Heart right ventricle (tissue), 16 donors: ENCODE measurements around the gene TMOD1. TPM values are rescaled to one million over a fixed set of nuclear protein-coding genes. Genes with fewer than 3 reads are reported as not detected.
A peak's percentile ranks its signal among the peaks of the same experiment; 100 is the strongest.

Experiments used
- ATAC-seq, 8 donors: fragments of 200-7000 bp; cut with Tn5 transposase; one replicate each; pipeline ENCODE4 v1.9.1; 2020; ENCODE audit warnings: mild to moderate bottlenecking in 8 of 8, moderate library complexity in 8 of 8, moderate number of reproducible peaks in 1 of 8
- DNase-seq, 2 donors: peaks; one replicate each; pipeline ENCODE4 v3.0.0-alpha.2; 2020
- H3K27ac ChIP-seq, 10 donors: fragments of 200-600 bp; sonication (generic) in 2 of 10; one replicate each; pipeline versions ENCODE4 v1.5.0 to v1.8.0; 2020 to 2022; ENCODE audit warnings: mild to moderate bottlenecking in 3 of 10
- H3K27me3 ChIP-seq, 7 donors: fragments of 200-600 bp; one replicate each; pipeline ENCODE4 v1.8.0; 2021 to 2022; ENCODE audit warnings: mild to moderate bottlenecking in 2 of 7
- H3K36me3 ChIP-seq, 9 donors: fragments of 200-600 bp; sonication (generic) in 1 of 9; one replicate each; pipeline versions ENCODE4 v1.5.0 to v1.8.0; 2020 to 2022; ENCODE audit warnings: mild to moderate bottlenecking in 2 of 9
- H3K4me1 ChIP-seq, 9 donors: fragments of 200-600 bp; sonication (generic) in 1 of 9; one replicate each; pipeline versions ENCODE4 v1.5.0 to v1.8.0; 2020 to 2022; ENCODE audit warnings: mild to moderate bottlenecking in 4 of 9
- H3K4me3 ChIP-seq, 10 donors: fragments of 200-600 bp; sonication (generic) in 2 of 10; one replicate each; pipeline versions ENCODE4 v1.5.0 to v1.8.0; 2020 to 2022; ENCODE audit warnings: mild to moderate bottlenecking in 7 of 10, moderate library complexity in 2 of 10
- H3K9me3 ChIP-seq, 11 donors: fragments of 200-600 bp in 10 of 11; sonication (generic) in 2 of 11; one replicate each; pipeline versions ENCODE4 v1.5.0 to v1.8.0; 2013 to 2022; ENCODE audit warnings: mild to moderate bottlenecking in 2 of 11, control low read depth in 1 of 11, moderate library complexity in 1 of 11
- WGBS, 2 donors: extraction: QIAGEN DNeasy Blood & Tissue Kit; methylation state at CpG; one replicate each; pipeline ENCODE4 v1.1.7; 2013; ENCODE audit warnings: inconsistent platforms in 1 of 2; 5-methylcytosine and 5-hydroxymethylcytosine counted together
- intact Hi-C, 10 donors: fragments of 100-400 bp; cut with DNase I; formaldehyde crosslinking; loops; one replicate each; pipeline versions ENCODE4 v1.11.1 to v1.14.2; 2022
- polyA plus RNA-seq, 2 donors: library from polyadenylated mRNA; stranded (reverse); fragments of 200-250 nt; gene quantifications; one replicate each; pipeline ENCODE4 v1.2.3, GENCODE V29; 2013
- total RNA-seq, 10 donors: library from RNA; stranded (reverse); fragmentation: NEBNext Ultra II Directional in 3 of 10; extraction: Animal tissue kit (Norgen Biotek cat#: 25700) in 3 of 10; gene quantifications; one replicate each; pipeline versions ENCODE4 v1.2.1 to v1.2.4, GENCODE V29; 2021 to 2023
- TF ChIP-seq, protein P1 (sequence below), 9 donors: fragments of 200-600 bp; sonication (generic) in 2 of 9; IDR thresholded peaks; one replicate each; pipeline versions ENCODE4 v1.5.0 to v1.8.0; 2021 to 2022; ENCODE audit warnings: antibody characterized with exemption in 9 of 9, mild to moderate bottlenecking in 5 of 9, moderate library complexity in 1 of 9
- donor health status: Arrhythmogenic right ventricular cardiomyopathy.
- donor health status: ischemic (EF 13 %, LVEDD 7.1; RV severe dilation, severe dysfunction).
- donor health status: healthy with polysubstance abuse.
- donor health status: DM: no; HTN: yes; CAD: no.
- donor health status: DM: no; HTN: no; CAD: no.
- donor health status: ischemic (EF 25% LVEDD 6.9; RV normal size, moderate dysfunction).
- donor health status: ischemic (EF 25% LVEDD 5.7; RV mildly dilated, moderate dysfunction).
- donor health status: healthy.
- donor health status: DM: yes; HTN: yes; CAD: no.
- donor health status: Ischemic cardiomyopathy.
- donor health status: ischemic (EF 35%, LVEDD 5.7; RV mildly dilated, moderate dysfunction).
- donor health status: nonischemic (EF 11% LVEDD 7.7; RV severe dilation, severe dysfunction).
- donor health status: DM: yes; HTN: yes; CAD: no.
- donor health status: PGD.
- donor health status: ischemic (EF 29% LVEDD 5.4; RV normal size, mild dysfunction).
- donor health status: nonischemic (EF 23%, LVEDD 6.1; RV moderate dilation, normal function).

Gene TMOD1
- total and polyA plus RNA-seq, 12 donors, result 83.7 to 203 (median 176) TPM

DNA sequence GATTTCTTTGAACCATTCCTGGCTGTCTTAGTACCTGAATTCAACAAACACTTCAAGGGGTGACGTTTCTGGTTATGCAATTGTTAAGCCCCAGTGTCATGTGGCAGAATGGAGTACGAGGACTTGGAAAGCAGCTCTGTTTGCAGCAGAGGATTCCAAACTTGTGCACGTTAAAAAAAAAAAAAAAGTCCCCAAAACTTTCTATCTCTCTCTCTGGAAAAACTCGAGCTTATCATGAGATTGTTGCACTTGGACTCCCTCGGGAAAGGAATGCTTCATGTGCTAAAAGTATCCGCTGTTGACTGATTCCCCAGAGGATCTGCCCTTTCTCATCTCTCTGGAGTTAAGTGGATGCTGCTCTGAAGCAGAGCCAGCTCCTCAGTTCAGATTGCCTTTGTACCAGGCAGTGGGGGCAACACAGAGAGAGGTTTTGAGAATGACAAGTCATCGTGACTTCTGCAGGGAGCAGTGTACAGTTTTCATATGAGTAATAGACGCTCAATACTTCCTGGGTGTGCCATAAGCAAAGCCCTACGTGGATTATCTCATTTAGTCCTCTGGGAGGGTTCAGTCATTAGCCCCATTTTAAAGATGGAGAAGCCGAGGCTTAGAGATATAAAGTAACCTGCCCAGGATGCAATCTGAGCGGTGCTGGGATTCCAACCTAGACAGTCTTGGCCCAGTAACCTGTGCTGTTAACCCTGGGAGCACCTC is 28.1 kb downstream of the TMOD1 start:
- peaks cover 13 to 65% (median 35%) of the 10 kb centered on the region in 9 donors for H3K4me1 ChIP-seq
- TF ChIP-seq, protein P1, sequence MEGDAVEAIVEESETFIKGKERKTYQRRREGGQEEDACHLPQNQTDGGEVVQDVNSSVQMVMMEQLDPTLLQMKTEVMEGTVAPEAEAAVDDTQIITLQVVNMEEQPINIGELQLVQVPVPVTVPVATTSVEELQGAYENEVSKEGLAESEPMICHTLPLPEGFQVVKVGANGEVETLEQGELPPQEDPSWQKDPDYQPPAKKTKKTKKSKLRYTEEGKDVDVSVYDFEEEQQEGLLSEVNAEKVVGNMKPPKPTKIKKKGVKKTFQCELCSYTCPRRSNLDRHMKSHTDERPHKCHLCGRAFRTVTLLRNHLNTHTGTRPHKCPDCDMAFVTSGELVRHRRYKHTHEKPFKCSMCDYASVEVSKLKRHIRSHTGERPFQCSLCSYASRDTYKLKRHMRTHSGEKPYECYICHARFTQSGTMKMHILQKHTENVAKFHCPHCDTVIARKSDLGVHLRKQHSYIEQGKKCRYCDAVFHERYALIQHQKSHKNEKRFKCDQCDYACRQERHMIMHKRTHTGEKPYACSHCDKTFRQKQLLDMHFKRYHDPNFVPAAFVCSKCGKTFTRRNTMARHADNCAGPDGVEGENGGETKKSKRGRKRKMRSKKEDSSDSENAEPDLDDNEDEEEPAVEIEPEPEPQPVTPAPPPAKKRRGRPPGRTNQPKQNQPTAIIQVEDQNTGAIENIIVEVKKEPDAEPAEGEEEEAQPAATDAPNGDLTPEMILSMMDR (IDR thresholded peaks at IDR 0.05), result no peak

DNA sequence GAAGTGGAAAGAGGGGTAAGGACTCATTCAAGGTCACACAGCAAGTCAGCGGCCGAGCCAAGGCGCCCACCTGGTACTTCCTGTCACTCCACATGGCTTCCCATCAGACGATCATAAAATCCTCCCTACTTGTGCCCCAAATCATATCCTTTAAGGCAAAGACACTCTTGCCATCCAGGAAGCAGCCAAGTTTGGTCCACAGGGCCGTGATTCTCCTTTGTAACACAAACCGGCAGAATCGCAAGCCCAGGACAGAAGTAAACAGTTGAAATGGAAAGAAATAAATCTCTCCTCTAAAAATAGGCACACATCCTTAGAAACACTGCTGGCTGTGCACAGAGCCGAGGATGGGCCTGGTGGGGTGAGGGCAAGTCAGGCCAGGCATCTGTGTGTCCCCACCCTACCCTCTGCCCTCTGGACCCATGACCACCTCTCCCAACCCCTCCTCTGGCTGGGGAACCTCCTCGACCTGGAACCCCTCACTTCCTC is 30.5 kb downstream of the TMOD1 start:
- Histone ChIP-seq H3K27me3 (no peaks in the 10 kb centered on the region), H3K4me3 (no peak overlapping the region), H3K4me1 (peaks cover 13 to 81% (median 52%) of the 10 kb centered on the region in 9 donors), H3K36me3 (peaks cover 0 to 27% (median 0%) of the 10 kb centered on the region in 9 donors), H3K9me3 (peaks cover 0 to 7% (median 0%) of the 10 kb centered on the region in 11 donors), H3K27ac (peak overlapping the region; percentile 54 to 77 (median 66))
- intact Hi-C loops, result no loop called here
- DNase-seq (no peak), ATAC-seq (peak in 5 of 8 donors; percentile 3 to 31 (median 13))
- 31 to 44% methylated on average over 9 of the region's 9 CpGs for WGBS, 2 donors
- TF ChIP-seq, protein P1 (IDR thresholded peaks at IDR 0.05), result no peak

More for the DNA sequence above, 28.1 kb downstream of the TMOD1 start:
- Histone ChIP-seq H3K27ac (peak overlapping the region; percentile 18 to 85 (median 78)), H3K36me3 (peaks cover 0 to 40% (median 0%) of the 10 kb centered on the region in 9 donors), H3K9me3 (peaks cover 0 to 7% (median 0%) of the 10 kb centered on the region in 11 donors), H3K27me3 (no peaks in the 10 kb centered on the region), H3K4me3 (no peak overlapping the region)
- DNase-seq (peak in 1 of 2 donors; percentile 79), ATAC-seq (peak; percentile 70 to 91 (median 88))
- intact Hi-C loops, result no loop called here
- 13 to 30% methylated on average over 11 of the region's 11 CpGs for WGBS, 2 donors

DNA sequence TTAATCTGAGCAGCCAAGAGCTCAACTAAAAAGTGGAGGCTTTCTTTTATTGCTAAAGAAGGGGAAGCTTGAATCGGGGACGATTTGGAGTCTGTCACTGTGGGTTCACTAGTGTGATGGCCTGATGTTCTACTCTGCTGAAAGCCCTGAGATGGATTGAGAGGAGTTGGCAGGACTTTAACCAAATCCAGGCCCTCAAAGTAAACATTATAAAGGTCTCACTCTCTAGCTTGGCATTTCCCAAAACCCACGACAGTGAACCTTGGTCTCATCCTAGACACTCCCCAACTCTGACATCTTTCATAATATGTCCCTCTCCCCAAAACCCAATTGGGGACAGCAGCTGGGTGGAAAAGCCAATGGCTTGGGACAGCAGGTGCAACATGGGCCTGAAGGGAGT is 32.7 kb downstream of the TMOD1 start:
- Histone ChIP-seq H3K4me3 (no peak overlapping the region), H3K27ac (no peak overlapping the region), H3K36me3 (peaks cover 0 to 21% (median 0%) of the 10 kb centered on the region in 9 donors), H3K4me1 (peaks cover 6 to 63% (median 40%) of the 10 kb centered on the region in 9 donors), H3K9me3 (peaks cover 0 to 7% (median 0%) of the 10 kb centered on the region in 11 donors), H3K27me3 (no peaks in the 10 kb centered on the region)
- TF ChIP-seq, protein P1 (IDR thresholded peaks at IDR 0.05), result no peak
- ATAC-seq (no peak), DNase-seq (no peak)
- intact Hi-C loops, result no loop called here
- WGBS, 2 donors, result 83 to 84% methylated on average over 3 of the region's 3 CpGs

DNA sequence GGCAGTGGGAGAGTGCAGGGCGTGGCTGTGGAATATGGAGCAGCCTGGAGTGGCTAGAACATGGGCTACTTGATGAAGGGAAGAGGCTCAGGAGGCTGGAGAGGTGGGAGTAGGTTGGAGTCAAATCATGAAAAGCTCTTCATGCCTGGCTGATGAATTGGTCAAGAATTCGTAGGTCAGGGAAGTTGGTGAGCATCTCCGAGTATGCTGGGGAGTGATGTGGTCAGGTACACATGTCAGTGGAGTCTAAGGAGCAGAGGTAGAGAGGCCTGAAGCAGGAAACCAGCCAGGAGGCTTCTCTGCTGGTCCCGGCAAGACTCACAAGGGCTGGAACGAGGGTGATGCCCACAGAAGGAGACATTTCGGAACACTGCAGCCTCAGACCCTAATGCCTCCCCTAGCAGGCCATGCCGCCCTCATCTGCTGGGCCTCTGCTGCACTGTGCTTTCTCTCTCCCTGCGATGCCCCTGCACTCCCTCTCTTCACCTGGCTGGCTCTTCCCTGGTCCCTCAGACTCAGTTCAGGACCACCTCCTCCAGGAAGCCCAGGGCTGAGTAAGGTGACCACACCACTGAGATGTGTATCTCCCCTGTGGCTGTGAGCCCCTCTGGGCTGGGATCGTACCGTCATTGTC is 33.6 kb downstream of the TMOD1 start:
- no peak for DNase-seq
- H3K9me3 ChIP-seq, result peaks cover 0 to 7% (median 0%) of the 10 kb centered on the region in 11 donors

More for the DNA sequence above, 33.6 kb downstream of the TMOD1 start:
- intact Hi-C loops, result no loop called here
- Histone ChIP-seq H3K4me1 (peaks cover 6 to 57% (median 35%) of the 10 kb centered on the region in 9 donors), H3K27ac (peak overlapping the region in 6 of 10 donors; percentile 34 to 51 (median 46)), H3K4me3 (no peak overlapping the region), H3K27me3 (no peaks in the 10 kb centered on the region), H3K36me3 (peaks cover 0 to 26% (median 0%) of the 10 kb centered on the region in 9 donors)
- ATAC-seq, result no peak
- WGBS, 2 donors, result 87 to 92% methylated on average over 10 of the region's 10 CpGs
- TF ChIP-seq, protein P1 (IDR thresholded peaks at IDR 0.05), result no peak
